ENCODE measurements around the gene OR4D6.
"Not testable (repeated sequence)": the region's sequence is repeated elsewhere in the genome, so short reads cannot be mapped to it uniquely, and the experiment has no call there.

OR4D6 gene

DNA sequence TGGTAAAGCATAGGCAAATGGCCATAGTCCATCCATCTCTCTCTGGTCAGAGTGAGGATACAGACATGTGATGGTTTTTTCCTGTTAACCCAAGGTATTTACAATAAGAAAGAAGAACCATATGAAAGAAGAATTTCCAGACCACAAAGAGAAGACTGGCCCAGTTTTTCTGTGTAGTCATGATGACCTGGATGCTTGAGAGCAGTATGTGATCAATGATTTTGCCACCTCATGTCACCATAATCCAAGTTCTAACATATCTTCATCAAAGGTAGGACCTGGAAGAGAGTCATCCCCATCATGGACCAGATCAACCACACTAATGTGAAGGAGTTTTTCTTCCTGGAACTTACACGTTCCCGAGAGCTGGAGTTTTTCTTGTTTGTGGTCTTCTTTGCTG, at the start of gene OR4D6:
OR4D6 (plus strand) TSS at position 301 of the 400 bp plus-strand sequence; CDS start at position 301, 0 bp downstream.
- no peak for DNase-seq

DNA sequence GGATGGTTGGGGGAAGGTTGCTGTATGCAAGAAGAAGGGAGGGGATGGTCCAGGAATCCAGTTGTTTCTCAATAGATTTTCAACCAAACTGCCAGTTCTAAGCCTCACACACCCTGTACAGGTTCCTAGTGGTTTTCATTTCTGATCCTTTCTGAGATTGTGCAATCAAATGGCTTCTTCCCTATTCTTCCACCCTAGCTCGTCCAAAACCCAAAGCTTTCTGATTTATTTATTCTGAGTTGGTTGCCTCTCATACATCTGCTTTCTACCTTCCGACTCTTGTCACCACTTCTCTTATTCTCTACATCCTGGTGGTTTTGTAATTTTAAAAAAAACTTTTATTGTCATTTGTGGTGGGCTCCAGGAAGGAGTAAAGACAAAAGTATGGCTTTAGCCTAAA, 43.1 kb upstream of the OR4D6 start:
- no peak for DNase-seq

DNA sequence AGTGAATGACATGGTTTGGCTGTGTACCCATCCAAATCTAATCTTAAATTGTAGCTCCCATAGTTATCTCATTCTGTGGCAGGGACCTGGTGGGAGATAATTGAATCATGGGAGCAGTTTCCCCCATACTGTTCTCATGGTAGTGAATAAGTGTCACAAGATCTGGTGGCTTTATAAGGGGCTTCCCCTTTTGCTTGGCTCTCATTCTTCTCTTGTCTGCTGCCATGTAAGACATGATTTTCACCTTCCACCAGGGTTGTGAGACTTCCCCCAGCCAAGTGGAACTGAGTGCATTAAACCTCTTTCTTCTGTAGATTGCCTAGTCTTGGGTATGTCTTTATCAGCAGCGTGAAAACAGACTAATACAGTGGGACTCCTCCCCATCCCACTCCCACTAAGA, 41.6 kb upstream of the OR4D6 start:
- DNase-seq, result no peak

DNA sequence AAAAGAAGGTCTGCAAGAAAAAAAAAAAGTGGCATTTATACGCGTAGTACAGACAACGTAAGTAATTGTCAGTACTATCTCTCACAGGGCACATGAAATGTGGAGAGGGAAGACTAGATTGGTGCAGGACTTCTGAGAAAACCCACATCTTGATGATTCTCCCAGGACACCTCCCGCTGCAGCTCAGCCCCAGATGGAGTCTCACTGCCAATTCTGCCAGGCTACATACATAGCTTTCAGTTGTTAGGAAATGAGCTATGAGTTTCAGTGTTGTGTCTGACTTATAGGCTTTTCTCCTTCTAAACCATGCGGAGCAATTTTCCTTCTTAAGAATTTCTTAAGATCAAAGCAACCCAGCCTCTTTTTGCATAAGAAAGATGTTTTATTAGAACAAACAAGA, 40.1 kb upstream of the OR4D6 start:
- DNase-seq, result no peak

DNA sequence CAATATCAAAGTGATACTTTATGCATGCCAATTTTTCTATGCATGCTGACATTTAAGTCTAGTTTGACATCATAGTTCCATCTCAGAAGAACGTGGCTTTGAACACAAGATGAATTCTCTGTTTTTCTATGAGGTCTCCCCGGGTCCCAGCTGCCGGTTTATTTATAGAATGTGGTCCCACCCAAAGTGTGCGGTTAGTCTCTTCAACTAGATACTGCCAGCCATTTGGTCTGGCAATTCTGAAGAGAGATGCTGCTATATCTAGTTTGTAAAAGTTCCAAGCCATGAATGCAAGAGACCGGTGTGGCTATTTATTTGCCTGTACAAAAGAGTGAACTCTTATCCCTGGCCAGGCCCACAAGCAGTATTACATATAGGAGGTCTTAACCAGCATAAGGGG, 39.7 kb upstream of the OR4D6 start:
- no peak for DNase-seq

DNA sequence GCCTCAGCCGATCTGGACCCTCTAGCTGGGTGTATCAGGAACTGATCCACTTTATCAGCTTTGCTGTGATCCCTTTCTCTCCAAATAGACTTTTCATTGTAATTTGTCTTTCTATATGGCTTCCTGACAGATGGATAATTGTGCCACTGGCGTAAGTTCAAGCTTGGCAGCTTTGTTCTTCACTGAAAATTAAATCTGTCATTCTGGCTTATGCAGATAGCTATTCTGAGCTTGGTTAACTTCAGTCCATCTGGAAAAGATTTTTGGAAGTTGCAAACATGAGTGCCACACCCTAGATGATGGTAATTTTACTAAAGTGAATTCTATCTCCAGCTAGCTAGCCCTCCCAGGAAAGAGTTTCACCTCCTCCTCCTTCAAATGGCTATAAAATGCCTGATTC, 38.6 kb upstream of the OR4D6 start:
- no peak for DNase-seq

DNA sequence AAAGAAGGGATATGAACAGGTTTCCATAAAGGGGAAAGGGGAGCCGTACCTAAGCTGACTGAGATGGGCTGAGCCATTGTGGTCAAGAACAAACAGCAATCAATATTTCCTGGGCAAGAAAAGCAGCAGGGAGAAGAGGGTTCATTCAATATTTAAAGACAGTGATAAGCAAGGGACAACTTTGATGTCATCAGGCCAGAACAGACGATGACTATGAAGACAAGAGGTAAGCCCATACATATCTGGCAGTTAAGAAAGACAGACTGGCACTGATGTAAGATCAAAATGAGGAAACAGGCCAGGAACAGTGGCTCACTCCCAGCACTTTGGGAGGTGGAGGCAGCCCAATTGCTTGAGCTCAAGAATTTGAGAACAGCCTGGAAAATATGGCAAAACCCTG, 32.9 kb upstream of the OR4D6 start:
- no peak for DNase-seq

DNA sequence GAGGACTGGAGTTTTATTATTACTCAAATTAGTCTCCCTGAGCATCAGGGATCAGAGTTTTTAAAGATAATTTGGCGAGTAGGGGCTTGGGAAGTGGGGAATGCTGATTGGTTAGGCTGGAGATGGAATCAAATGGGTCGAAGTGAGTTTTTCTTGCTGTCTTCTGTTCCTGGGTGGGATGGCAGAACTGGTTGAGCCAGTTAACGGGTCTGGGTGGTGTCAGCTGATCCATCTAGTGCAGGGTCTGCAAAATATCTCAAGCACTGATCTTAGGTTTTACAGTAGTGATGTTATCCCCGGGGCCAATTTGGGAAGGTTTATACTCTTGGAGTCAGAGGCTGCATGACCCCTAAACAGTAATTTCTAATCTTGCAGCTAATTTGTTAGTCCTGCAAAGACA, 31.6 kb upstream of the OR4D6 start:
- DNase-seq, result no peak

DNA sequence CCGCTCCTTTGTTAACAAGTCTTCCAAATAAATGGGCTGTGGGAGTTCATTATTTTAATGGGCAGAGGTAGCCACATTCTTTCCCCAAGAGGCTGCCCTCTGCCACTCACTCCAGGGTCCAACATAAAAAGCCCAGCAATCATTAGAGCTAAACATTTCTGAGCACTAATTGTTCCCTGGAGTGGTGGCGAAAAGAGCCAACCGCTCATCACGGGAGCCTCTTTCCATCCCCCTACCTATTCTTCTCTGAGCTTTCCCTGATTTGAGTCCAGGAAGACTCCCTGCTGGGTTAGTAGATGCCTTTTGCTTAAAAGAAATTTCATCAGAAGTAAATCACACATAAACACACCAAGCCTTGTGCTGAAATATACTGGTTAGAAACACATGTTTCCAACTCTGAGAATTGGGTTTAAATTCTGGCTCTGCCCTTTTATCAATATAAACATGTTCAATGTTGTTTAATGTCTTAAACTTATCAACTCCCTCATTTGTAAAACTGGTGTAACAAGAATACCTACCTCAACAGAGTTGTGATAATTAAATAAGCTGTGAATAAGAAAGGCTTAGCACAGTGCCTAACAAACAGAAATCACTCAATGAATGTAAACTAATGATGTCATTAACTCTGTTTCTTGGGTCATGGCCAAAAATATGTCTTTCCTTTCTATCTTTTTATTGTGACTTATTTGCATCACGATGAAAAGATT, 30.2 kb upstream of the OR4D6 start, which contains the start of gene OR5A2:
OR5A2 (minus strand) TSS at position 53 of the 707 bp plus-strand sequence. CDS start 3,460 bp downstream, outside the sequence.
- DNase-seq, result no peak

DNA sequence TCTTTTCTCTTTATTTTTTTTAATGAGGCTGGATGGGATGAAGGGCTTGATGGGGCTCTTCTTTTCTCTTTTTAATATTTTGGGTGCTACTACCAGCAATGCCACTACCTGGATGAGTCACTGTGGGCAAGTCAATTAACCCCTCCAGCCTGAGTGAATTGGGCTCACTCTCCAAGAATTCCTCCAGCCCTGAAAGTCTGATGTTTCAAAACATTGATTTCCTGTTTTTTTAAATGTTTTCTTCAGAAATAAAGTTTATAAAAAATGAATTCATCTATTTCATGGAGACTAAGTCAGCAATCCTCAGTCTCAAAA, 29.7 kb upstream of the OR4D6 start:
- no peak for DNase-seq

DNA sequence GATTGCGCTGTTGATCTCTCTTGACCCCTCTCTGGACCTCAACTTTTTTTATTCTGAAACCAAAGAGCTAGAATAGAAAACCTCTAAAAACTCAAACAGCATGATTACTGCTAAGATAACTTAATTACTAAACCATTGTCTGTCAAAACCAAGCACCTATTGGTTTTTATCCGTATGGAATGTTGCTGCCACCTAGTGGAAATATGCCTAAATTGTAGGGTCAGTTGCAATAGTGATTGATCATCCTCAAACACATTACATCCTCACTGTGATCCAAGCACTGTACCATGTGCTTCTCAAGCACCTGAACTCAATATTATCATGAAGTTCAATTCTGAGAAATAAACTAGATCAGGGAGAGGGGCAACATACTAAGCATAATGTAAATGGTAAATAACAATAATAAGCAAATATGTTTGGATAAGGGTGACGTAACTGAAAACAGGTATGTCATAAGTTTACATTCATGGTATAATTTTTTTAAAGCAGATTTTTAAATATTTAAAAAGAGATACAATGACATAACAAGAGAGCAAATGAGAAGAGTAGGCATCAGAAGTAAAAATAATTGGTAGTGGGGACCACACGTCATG, 26.7 kb upstream of the OR4D6 start:
- peak in 1 of 2 experiments; percentile 41 for DNase-seq

DNA sequence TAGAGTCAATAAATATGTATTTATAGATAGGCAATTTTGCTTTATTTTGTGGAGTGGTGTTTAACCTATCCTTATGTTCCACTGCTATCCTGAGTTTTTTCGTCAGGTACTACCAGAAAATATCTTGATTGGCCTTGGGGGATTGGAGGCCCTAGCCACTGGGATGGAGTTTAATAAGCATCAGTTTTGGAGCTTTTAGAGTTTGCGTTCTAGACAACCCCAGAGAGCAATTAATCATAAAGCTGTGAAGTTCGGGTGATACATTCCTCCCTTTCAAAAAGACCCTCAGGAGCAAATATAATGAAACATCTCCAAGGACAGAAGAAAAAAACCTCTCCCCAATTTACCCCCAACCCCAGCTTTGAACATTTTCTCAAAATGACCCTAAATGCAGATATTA, 20.6 kb upstream of the OR4D6 start, which contains the start of gene OR5A1:
OR5A1 (plus strand) TSS at position 301 of the 400 bp plus-strand sequence. CDS start 6,700 bp downstream, outside the sequence.
- DNase-seq, result no peak

DNA sequence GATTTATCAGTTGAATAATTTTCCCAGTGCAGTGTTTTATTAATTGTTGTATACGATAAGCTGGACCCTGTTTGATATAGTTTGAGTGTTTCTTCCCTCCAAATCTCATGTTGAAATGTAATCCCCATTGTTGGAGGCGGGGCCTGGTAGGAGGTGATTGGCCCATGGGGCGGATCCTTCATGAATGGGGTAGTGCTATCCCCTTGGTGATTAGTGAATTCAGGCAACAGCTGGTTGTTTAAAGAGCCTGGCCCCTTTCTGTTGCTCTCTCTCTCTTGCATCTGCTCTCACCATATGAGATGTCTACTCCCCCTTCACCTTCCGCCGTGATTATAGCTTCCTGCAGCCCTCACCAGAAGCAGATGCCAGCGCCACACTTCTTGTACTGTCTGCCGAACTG, 19.0 kb upstream of the OR4D6 start:
- DNase-seq, result no peak

DNA sequence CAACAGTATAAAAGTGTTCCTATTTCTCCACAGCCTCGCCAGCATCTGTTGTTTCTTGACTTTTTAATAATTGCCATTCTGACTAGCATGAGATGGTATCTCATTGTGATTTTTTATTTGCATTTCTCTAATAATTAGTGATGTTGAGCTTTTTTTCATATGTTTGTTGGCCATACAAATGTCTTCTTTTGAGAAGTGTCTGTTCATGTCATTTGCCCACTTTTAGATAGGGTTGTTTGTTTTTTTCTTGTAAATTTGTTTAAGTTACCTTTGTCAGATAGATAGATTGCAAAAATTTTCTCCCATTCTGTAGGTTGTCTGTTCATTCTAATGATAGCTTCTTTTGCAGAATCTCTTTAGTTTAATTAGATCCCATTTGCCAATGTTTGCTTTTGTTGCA, 11.1 kb upstream of the OR4D6 start:
- not testable (repeated sequence) for DNase-seq

DNA sequence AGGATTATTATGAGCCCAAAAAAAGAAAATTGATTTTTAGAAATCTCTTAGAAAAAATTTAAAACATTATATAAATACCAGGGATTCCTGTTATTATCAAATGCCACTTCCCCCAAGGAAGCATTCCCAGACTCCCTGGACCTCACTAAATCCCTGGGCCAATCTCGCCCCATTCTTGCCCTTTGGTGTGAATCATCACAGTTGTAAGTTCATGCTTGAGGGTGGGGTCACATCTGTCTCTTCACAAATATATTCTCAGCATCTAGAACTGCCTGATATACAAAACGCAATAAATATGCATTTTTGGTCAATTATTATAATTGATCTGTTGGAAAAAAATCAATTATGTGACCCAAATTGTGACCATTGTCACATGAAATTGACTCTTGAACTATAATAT, 8.3 kb upstream of the OR4D6 start:
- no peak for DNase-seq

DNA sequence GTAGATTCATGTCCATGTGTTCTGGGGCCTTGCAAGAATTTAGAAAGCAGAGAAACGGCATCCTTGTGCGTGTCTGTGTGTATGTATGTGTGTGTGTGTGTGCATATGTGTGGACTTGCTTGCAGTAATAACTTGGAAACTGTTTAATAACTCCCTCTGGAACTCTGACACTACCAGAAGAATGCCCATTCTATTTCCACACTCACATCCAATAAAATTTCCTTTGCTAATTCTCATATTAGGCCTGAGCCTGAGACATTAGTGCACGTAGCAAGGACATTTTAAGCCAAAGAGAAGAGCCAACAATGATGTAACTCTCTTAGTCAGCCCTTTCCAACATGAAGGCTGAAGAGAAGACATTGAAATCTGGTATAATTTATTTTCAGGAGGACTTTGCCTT, 3.2 kb downstream of the OR4D6 start:
- DNase-seq, result no peak

DNA sequence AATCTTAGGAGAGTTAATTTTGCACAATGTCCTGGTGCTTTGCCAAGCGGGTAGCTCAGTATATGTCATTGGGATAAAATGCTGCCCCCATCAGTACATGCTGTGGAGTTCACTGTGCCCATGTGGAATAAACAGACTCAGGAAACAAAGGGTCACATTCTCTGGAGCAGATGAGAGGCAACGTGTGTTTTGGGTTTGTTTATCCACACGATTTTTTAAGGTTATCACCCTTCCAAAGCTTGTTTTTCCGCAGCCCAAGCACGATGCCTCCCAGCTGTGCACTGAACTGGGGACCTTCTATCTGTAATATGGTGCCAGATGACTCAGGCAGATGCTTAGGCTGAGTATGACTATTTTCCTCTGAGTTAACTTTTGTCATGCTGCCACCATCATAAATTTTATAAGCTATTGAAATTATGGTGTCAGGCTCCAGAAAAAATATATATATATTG, 6.5 kb downstream of the OR4D6 start:
- DNase-seq, result no peak

DNA sequence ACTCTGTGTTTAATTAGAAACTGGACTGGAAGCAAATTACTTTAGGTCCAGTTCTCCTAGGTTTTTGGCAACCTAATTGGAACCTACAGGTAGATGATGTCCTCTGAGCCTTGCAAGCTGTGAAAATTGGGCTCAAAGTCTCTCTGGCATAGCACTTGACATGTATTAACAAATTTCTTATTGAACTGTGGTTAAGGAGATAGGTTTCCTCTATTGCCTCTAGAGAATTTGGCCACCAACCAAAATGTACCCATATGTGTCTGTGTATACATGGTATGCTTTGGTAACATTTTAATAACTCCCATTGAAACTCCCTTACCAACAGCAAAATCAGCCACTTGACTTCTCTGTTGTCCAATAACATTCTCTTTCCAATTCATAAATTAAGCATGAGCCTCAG, 16.3 kb downstream of the OR4D6 start, which contains the start of gene OR4D10:
OR4D10 (plus strand) TSS at position 301 of the 400 bp plus-strand sequence. CDS start 4,115 bp downstream, outside the sequence.
- DNase-seq, result no peak

DNA sequence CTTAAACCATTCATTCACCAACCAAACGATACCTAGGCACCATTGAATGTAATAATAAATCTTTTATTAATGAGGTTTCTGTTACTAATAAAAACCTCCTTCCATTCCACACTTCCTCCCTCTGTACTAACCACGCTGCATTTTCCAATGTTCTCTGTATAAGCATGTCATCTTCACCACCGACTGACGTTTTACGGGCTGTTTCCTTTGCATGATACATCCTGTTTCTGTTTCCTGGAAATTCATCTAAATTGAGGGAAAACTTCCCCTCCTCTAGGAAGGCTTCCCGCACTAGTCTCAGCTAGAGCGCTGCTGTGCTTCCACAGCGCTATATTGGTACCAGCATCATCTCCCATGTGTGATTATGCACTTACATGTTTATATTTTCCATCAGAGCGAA, 18.4 kb downstream of the OR4D6 start:
- DNase-seq, result no peak

DNA sequence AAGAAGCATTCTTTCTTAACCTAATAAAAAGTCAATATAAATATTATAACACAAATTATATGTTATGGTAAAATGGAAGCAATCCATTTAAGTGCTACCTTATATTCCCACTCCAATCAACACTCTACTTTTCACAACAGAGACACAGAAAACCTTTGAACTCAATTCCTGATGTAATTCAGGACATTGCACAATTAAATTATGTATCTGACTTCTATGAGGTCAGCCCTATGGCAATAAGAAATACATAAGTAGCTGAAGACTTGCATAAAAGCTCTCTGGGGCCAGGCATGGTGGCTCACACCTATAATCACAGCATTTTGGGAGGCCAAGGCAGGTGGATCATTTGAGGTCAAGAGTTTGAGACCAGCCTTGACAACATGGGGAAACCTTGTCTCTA, 23.1 kb downstream of the OR4D6 start:
- DNase-seq, result no peak

DNA sequence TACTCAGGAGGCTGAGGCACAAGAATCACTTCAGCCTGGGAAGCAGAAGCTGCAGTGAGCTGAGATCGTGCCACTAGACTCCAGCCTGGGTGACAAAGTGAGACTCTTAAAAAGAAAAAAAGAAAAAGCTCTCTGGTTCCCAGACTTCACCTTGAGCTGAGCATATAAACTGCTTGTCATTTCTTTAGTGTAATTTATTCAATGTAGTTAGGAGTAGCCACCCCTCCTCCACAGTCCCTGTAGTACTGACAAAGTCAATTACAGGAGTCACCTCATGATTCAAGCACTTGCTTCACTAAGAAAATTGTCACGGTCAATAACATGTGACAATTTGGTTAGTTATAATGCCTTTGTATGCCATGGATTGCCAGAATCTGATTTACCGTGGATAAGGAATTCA, 23.6 kb downstream of the OR4D6 start:
- no peak for DNase-seq

DNA sequence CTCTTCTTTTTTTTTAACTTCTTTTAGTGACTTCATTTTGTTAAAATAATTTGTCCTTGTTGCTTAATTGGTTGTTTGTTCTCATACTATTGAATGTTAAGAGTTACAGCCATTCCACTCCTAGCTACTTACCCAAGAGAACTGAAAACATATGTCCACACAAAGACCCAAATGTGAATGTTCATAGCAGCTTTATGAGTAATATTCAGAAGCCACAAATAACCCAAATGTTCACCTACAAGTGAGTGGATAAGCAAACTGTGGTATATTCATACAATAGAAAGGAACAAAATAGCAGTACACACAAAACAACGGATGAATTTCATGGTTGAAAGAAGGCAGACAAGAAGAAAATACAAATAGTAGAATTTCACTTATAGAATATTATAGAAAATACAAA, 45.2 kb downstream of the OR4D6 start:
- no peak for DNase-seq

DNA sequence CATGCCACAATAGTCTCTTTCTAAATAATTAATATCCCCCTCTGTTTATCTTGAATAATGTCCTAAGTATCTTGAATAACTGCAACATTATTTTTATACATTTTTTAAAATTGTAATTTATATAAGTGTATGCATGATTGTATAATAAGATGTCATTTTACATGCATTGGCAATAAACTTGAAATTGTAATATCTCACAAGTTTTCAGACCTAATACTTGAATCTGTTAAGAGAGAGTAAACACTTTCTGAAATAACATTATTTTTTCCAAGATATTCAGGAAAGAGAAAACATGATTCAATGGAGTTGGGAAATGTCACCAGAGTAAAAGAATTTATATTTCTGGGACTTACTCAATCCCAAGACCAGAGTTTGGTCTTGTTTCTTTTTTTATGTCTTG, 46.5 kb downstream of the OR4D6 start, which contains the start of gene OR4D11:
OR4D11 (plus strand) TSS at position 301 of the 400 bp plus-strand sequence; CDS start at position 301, 0 bp downstream.
- DNase-seq, result no peak

All from SW 1271 (cell line).